Measurements from ENCODE around the gene ANKS1B.

Gene ANKS1B

GRCh38 chr12:99658671-99659349 is 325.9 kb downstream of the ANKS1B start:
- in situ Hi-C loops (cut with HindIII; ENCODE audit: low pct_ligation_motif_present, low sequenced_read_pairs), result no loop called here
- no peak for DNase-seq
- no peak for TF ChIP-seq CTCF (IDR thresholded peaks at IDR 0.05; ENCODE audit: low read depth, low read length, missing control alignments)

GRCh38 chr12:99649551-99649950 is 335.2 kb downstream of the ANKS1B start:
- H3K27me3 ChIP-seq (replicated peaks), result no peaks in the 10 kb centered on the region
- DNase-seq, result no peak
- no peak overlapping the region for H3K27ac ChIP-seq
- TF ChIP-seq CTCF (IDR thresholded peaks at IDR 0.05; ENCODE audit: low read depth, low read length, missing control alignments), result no peak
- in situ Hi-C loops (cut with HindIII; ENCODE audit: low pct_ligation_motif_present, low sequenced_read_pairs), result no loop called here
- H3K36me3 ChIP-seq (replicated peaks), result no peaks in the 10 kb centered on the region
- no peak overlapping the region for H3K4me3 ChIP-seq (ENCODE audit: low read depth, low read length)

More at GRCh38 chr12:99658671-99659349, 325.9 kb downstream of the ANKS1B start:
- H3K27me3 ChIP-seq (replicated peaks), result no peaks in the 10 kb centered on the region
- no peak overlapping the region for H3K4me3 ChIP-seq (ENCODE audit: low read depth, low read length)
- no peak overlapping the region for H3K27ac ChIP-seq
- H3K36me3 ChIP-seq (replicated peaks), result no peaks in the 10 kb centered on the region

GRCh38 chr12:99648183-99648582 is 336.6 kb downstream of the ANKS1B start:
- TF ChIP-seq CTCF (IDR thresholded peaks at IDR 0.05; ENCODE audit: low read depth, low read length, missing control alignments), result no peak
- H3K27me3 ChIP-seq (replicated peaks), result no peaks in the 10 kb centered on the region
- H3K4me3 ChIP-seq (ENCODE audit: low read depth, low read length), result no peak overlapping the region
- in situ Hi-C loops (cut with HindIII; ENCODE audit: low pct_ligation_motif_present, low sequenced_read_pairs), result no loop called here
- H3K27ac ChIP-seq, result no peak overlapping the region
- H3K36me3 ChIP-seq (replicated peaks), result no peaks in the 10 kb centered on the region
- DNase-seq, result no peak

GRCh38 chr12:99647453-99647852 is 337.3 kb downstream of the ANKS1B start, which contains the start of gene GARIN6:
Gene GARIN6, plus strand, starts transcription at chr12:99647753. Its CDS starts 422 bp downstream, at chr12:99648175.
- Histone ChIP-seq H3K27me3 (replicated peaks) (no peaks in the 10 kb centered on the region), H3K4me3 (ENCODE audit: low read depth, low read length) (no peak within 1 kb of the TSS), H3K36me3 (replicated peaks) (no peaks in the 10 kb centered on the region), H3K27ac (no peak within 1 kb of the TSS)
- no peak for DNase-seq
- in situ Hi-C loops (cut with HindIII; ENCODE audit: low pct_ligation_motif_present, low sequenced_read_pairs), result no loop called here
- TF ChIP-seq CTCF (IDR thresholded peaks at IDR 0.05; ENCODE audit: low read depth, low read length, missing control alignments), result no peak

GRCh38 chr12:99644629-99645028 is 340.1 kb downstream of the ANKS1B start:
- H3K27me3 ChIP-seq (replicated peaks), result no peaks in the 10 kb centered on the region
- in situ Hi-C loops (cut with HindIII; ENCODE audit: low pct_ligation_motif_present, low sequenced_read_pairs), result no loop called here

More at GRCh38 chr12:99644629-99645028, 340.1 kb downstream of the ANKS1B start:
- no peak for DNase-seq
- no peak overlapping the region for H3K27ac ChIP-seq
- H3K36me3 ChIP-seq (replicated peaks), result no peaks in the 10 kb centered on the region
- no peak for TF ChIP-seq CTCF (IDR thresholded peaks at IDR 0.05; ENCODE audit: low read depth, low read length, missing control alignments)
- no peak overlapping the region for H3K4me3 ChIP-seq (ENCODE audit: low read depth, low read length)

Measured in brain microvascular endothelial cell (primary cell).